Keratinocyte (primary cell): ENCODE results near the gene PPOX. TPM values are rescaled to one million over a fixed set of nuclear protein-coding genes. Genes with fewer than 3 reads are reported as not detected.
A peak's percentile ranks its signal among the peaks of the same experiment; 100 is the strongest.

Source experiments
- DNase-seq: peaks from one replicate; pipeline ENCODE4 v3.0.0-alpha.2; 2011; ENCODE audit warnings: low read depth, missing footprints, low spot score
- FAIRE-seq: peaks from 2 replicates; lab custom pipeline; 2011; peaks lifted over from hg19 to GRCh38; lab: Jason Lieb, UNC
- H2AFZ ChIP-seq: 2 replicates; pipeline ENCODE4 v1.6.0; 2012; ENCODE audit warnings: low read length, control low read depth, inconsistent platforms; ENCODE audit not compliant: control insufficient read depth
- H3K27ac ChIP-seq: 2 replicates; pipeline ENCODE4 v1.5.1; 2011; ENCODE audit warnings: low read length; ENCODE audit not compliant: control insufficient read depth, insufficient read depth
- H3K27me3 ChIP-seq: 3 replicates; pipeline ENCODE4 v1.6.0; 2011; ENCODE audit warnings: low read length; ENCODE audit not compliant: control insufficient read depth, insufficient read depth; ENCODE audit errors: extremely low read depth
- H3K36me3 ChIP-seq, 2 experiments: 2 replicates in 1 of 2; 3 replicates in 1 of 2; pipeline ENCODE4 v1.5.1; 2011; ENCODE audit warnings: low read length in 2 of 2, mild to moderate bottlenecking in 1 of 2; ENCODE audit not compliant: control insufficient read depth in 2 of 2, insufficient read depth in 2 of 2; ENCODE audit errors: extremely low read depth in 1 of 2
- H3K4me1 ChIP-seq: 3 replicates; pipeline ENCODE4 v1.5.1; 2011; ENCODE audit warnings: low read length; ENCODE audit not compliant: control insufficient read depth, insufficient read depth; ENCODE audit errors: extremely low read depth
- H3K4me2 ChIP-seq: 3 replicates; pipeline ENCODE4 v1.6.0; 2011; ENCODE audit warnings: low read depth, low read length; ENCODE audit not compliant: control insufficient read depth, insufficient read depth; ENCODE audit errors: extremely low read depth
- H3K4me3 ChIP-seq, 3 experiments: fragments of 200-600 bp in 1 of 3; sonication (generic) in 1 of 3; 2 replicates in 2 of 3; 3 replicates in 1 of 3; pipeline ENCODE4 v1.5.1; 2011 to 2016; ENCODE audit warnings: low read length in 3 of 3, mild to moderate bottlenecking in 3 of 3, control low read depth in 2 of 3, inconsistent platforms in 1 of 3, low read depth in 1 of 3, mixed read lengths in 1 of 3, mixed run types in 1 of 3, moderate library complexity in 1 of 3; ENCODE audit not compliant: control insufficient read depth in 2 of 3, insufficient read depth in 2 of 3; ENCODE audit errors: extremely low read depth in 1 of 3
- H3K79me2 ChIP-seq: 2 replicates; pipeline ENCODE4 v1.6.0; 2012; ENCODE audit warnings: low read length; ENCODE audit not compliant: control insufficient read depth, insufficient read depth
- H3K9ac ChIP-seq: 3 replicates; pipeline ENCODE4 v1.6.0; 2011; ENCODE audit warnings: low read length; ENCODE audit not compliant: control insufficient read depth, insufficient read depth; ENCODE audit errors: extremely low read depth
- H3K9me1 ChIP-seq: 3 replicates; pipeline ENCODE4 v1.6.0; 2011; ENCODE audit warnings: low read length; ENCODE audit not compliant: control insufficient read depth, insufficient read depth; ENCODE audit errors: extremely low read depth
- H3K9me3 ChIP-seq: 2 replicates; pipeline ENCODE4 v1.5.1; 2012; ENCODE audit warnings: low read depth, low read length; ENCODE audit not compliant: control insufficient read depth
- H4K20me1 ChIP-seq: 3 replicates; pipeline ENCODE4 v1.6.0; 2011; ENCODE audit warnings: low read length; ENCODE audit not compliant: control insufficient read depth, insufficient read depth; ENCODE audit errors: extremely low read depth
- EZH2 ChIP-seq: IDR thresholded peaks from one replicate; pipeline ENCODE4 v1.6.1; 2012; ENCODE audit warnings: inconsistent platforms, mild to moderate bottlenecking, low read length, moderate library complexity
- dilution Hi-C: fragments of 300-500 bp; cut with MboI; formaldehyde crosslinking; loops from one replicate; pipeline ENCODE4 v1.7.0; 2020; ENCODE audit warnings: low sequenced_read_pairs; ENCODE audit not compliant: extremely low pct_ligation_motif_present
- polyA minus RNA-seq, 3 experiments: library from RNA; depleted of rRNA, polyadenylated mRNA; stranded (reverse); fragments of >200 nt; gene quantifications; 1 replicate in 1 of 3; 2 replicates in 1 of 3; 3 replicates in 1 of 3; pipeline ENCODE4 v1.2.3, GENCODE V29; 2011
- polyA plus RNA-seq, 5 experiments: library from polyadenylated mRNA; depleted of rRNA in 3 of 5; stranded (reverse) in 3 of 5; stranded (forward) in 1 of 5; unstranded in 1 of 5; fragments of >200 nt; gene quantifications; 1 replicate in 1 of 5; 2 replicates in 3 of 5; 3 replicates in 1 of 5; pipeline versions ENCODE4 v1.2.1 to v1.2.3, GENCODE V29; 2011 to 2012; ENCODE audit warnings: missing spikeins in 2 of 5, low read depth in 1 of 5, low replicate concordance in 1 of 5
- TF ChIP-seq, protein P1 (sequence below), 3 experiments: IDR thresholded peaks in 1 of 3; conservative IDR thresholded peaks in 1 of 3; optimal IDR thresholded peaks in 1 of 3; 2 replicates in 2 of 3; 3 replicates in 1 of 3; pipeline versions ENCODE3 to v1.5.1; 2011; ENCODE audit warnings: low read length in 3 of 3, mild to moderate bottlenecking in 3 of 3, moderate library complexity in 2 of 3, control low read depth in 1 of 3, inconsistent platforms in 1 of 3; ENCODE audit not compliant: insufficient read depth in 2 of 3; ENCODE audit errors: extremely low read depth in 1 of 3

PPOX gene
- polyA plus RNA-seq (12.2 to 24.6 TPM (median 17.1 TPM) in 3 replicates), polyA minus RNA-seq (13.7 to 17.4 TPM (median 15.3 TPM) in 3 replicates)
- 5.9 TPM for polyA plus RNA-seq (2011; ENCODE audit: low read depth)
- 7.0 and 8.5 TPM in 2 replicates for polyA plus RNA-seq (2011; cell fraction: cytosol; rRNA removed)
- 49.7 and 52.8 TPM in 2 replicates for polyA plus RNA-seq (2011; cell fraction: nucleus; rRNA removed)
- polyA plus RNA-seq (2012; ENCODE audit: low replicate concordance), result 13.9 and 14.5 TPM in 2 replicates
- polyA minus RNA-seq (2011; cell fraction: cytosol; rRNA and poly(A)+ RNA removed), result 11.5 TPM
- polyA minus RNA-seq (2011; cell fraction: nucleus; rRNA and poly(A)+ RNA removed), result 9.1 and 11.6 TPM in 2 replicates

DNA sequence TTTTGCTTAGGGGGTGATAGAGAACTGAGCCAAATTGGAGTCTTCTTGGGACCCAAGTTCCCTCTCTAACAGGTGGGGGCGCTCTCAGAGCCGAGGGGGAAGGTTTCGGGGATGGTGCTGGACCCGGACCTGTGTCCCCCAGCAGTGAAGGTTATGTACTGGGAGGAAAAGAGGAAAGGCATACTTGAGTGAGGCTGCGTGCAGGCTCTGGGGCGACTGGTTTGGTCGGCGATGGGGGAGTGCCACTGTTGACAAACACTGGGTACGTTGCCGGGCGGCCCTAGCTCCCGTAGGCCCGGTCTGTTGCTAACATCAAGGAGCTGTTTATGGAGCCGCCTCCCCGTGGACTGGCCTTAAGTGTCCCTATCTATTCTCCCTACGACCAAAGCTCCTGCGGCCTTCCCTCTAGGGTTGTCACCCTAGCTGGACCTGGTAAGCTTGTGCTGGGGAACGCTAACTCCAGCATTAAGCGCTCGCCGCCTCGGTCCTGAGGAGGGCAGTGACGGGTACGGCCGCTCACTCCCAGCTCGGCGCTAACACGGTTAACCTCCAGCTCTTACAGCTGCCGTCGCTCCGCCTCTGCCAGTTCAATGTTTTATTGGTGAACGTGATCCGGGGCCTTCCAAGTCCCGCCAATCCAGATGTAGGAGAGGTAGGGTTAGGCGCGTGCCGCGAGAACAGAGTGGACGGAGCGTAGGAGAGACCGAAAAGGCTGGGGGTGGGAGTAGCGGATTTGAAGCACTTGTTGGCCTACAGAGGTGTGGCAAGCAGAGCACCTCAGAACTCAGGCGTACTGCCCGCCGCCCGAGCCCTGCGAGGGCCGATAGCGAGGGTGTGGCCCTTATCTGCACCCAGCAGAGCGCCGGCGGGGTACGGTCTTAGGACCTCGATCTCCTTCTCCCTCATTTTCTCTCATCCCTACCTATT lies at the start of gene PPOX:
Gene PPOX, plus strand, starts transcription at position 685 of the 927 bp plus-strand sequence. CDS start 422 bp downstream, outside the sequence.
- Histone ChIP-seq H3K4me1 (peaks cover 16% of the 10 kb centered on the region), H3K4me3 (peak within 1 kb of the TSS; percentile 68 to 93 (median 89)), H3K79me2 (peaks cover 4% of the 10 kb centered on the region), H3K9me3 (no peaks in the 10 kb centered on the region), H3K27ac (peak within 1 kb of the TSS; percentile 93), H3K27me3 (no peaks in the 10 kb centered on the region), H2AFZ (peak within 1 kb of the TSS; percentile 92), H3K36me3 (peaks cover 15 to 37% of the 10 kb centered on the region in 2 experiments), H3K9me1 (no peaks in the 10 kb centered on the region), H3K4me2 (peak within 1 kb of the TSS; percentile 97), H3K9ac (peak within 1 kb of the TSS; percentile 89), H4K20me1 (no peaks in the 10 kb centered on the region)
- FAIRE-seq (peak; percentile 83), DNase-seq (peak; percentile 86)
- TF ChIP-seq EZH2, result no peak
- TF ChIP-seq, protein P1, sequence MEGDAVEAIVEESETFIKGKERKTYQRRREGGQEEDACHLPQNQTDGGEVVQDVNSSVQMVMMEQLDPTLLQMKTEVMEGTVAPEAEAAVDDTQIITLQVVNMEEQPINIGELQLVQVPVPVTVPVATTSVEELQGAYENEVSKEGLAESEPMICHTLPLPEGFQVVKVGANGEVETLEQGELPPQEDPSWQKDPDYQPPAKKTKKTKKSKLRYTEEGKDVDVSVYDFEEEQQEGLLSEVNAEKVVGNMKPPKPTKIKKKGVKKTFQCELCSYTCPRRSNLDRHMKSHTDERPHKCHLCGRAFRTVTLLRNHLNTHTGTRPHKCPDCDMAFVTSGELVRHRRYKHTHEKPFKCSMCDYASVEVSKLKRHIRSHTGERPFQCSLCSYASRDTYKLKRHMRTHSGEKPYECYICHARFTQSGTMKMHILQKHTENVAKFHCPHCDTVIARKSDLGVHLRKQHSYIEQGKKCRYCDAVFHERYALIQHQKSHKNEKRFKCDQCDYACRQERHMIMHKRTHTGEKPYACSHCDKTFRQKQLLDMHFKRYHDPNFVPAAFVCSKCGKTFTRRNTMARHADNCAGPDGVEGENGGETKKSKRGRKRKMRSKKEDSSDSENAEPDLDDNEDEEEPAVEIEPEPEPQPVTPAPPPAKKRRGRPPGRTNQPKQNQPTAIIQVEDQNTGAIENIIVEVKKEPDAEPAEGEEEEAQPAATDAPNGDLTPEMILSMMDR (optimal IDR thresholded peaks at IDR 0.05 in 1 of 3, IDR thresholded peaks at IDR 0.05 in 1 of 3, conservative IDR thresholded peaks at IDR 0.05 in 1 of 3; ENCODE audit: extremely low read depth in 1 of 3, insufficient read depth in 2 of 3, low read length in 3 of 3), result peak; percentile 40 to 52 (median 43)
- dilution Hi-C loops, result no loop called here

GRCh38 chr1:161117759-161118581 lies 48.3 kb upstream of the PPOX start, which contains the start of the genes NIT1 and PFDN2:
Gene NIT1 (plus strand): TSS chr1:161118105. CDS start chr1:161118177, 72 bp downstream.
Gene PFDN2 (minus strand): TSS chr1:161118037. CDS start chr1:161118026, 11 bp downstream.
- TF ChIP-seq, protein P1 (optimal IDR thresholded peaks at IDR 0.05 in 1 of 3, IDR thresholded peaks at IDR 0.05 in 1 of 3, conservative IDR thresholded peaks at IDR 0.05 in 1 of 3; ENCODE audit: extremely low read depth in 1 of 3, insufficient read depth in 2 of 3, low read length in 3 of 3), result no peak
- TF ChIP-seq EZH2, result no peak
- FAIRE-seq, result no peak
- peaks cover 51% of the 10 kb centered on the region for H3K79me2 ChIP-seq
- dilution Hi-C loops, result no loop called here
- peaks cover 19 to 37% of the 10 kb centered on the region in 2 experiments for H3K36me3 ChIP-seq
- H3K4me1 ChIP-seq, result peaks cover 39% of the 10 kb centered on the region
- DNase-seq, result no peak
- peak within 1 kb of the TSS; percentile 90 for H3K4me2 ChIP-seq
- H3K4me3 ChIP-seq, result peak within 1 kb of the TSS; percentile 72 to 86 (median 85)
- no peaks in the 10 kb centered on the region for H3K9me1 ChIP-seq
- no peaks in the 10 kb centered on the region for H3K27me3 ChIP-seq
- peak within 1 kb of the TSS; percentile 98 for H3K9ac ChIP-seq
- no peaks in the 10 kb centered on the region for H3K9me3 ChIP-seq
- no peaks in the 10 kb centered on the region for H4K20me1 ChIP-seq
- peak within 1 kb of the TSS; percentile 62 for H2AFZ ChIP-seq
- H3K27ac ChIP-seq, result peak within 1 kb of the TSS; percentile 97
